GM12874 (cell line): ENCODE results near the gene UBE2I.

Experiments used
- CTCF ChIP-seq: IDR thresholded peaks from 2 replicates; pipeline ENCODE4 v1.5.1; 2011; ENCODE audit warnings: low read depth, mild to moderate bottlenecking, control low read depth, low read length, moderate library complexity; ENCODE audit not compliant: insufficient read depth

UBE2I gene

GRCh38 chr16:1349351-1349750, 39.9 kb downstream of the UBE2I start:
- TF ChIP-seq CTCF: no peak

- TF ChIP-seq CTCF: no peak
Observed at GRCh38 chr16:1349951-1350350, 40.5 kb downstream of the UBE2I start.

- no peak for TF ChIP-seq CTCF
Observed at GRCh38 chr16:1350691-1351090, 41.3 kb downstream of the UBE2I start.

GRCh38 chr16:1351215-1351581, 41.8 kb downstream of the UBE2I start:
- TF ChIP-seq CTCF: no peak

- no peak for TF ChIP-seq CTCF
Observed at GRCh38 chr16:1351582-1352362, 42.3 kb downstream of the UBE2I start, which contains the start of the genes GNPTG and TSR3. TSS of gene GNPTG (plus strand) at chr16:1351931. CDS start at chr16:1351966, 35 bp downstream. TSS of gene TSR3 (minus strand) at chr16:1351878. CDS start at chr16:1351804, 74 bp downstream.

GRCh38 chr16:1354815-1355540, 45.5 kb downstream of the UBE2I start:
- TF ChIP-seq CTCF: no peak

GRCh38 chr16:1355591-1355990, 46.2 kb downstream of the UBE2I start:
- TF ChIP-seq CTCF: no peak
